ENCODE results near the gene NOC2L. TPM values are rescaled to one million over a fixed set of nuclear protein-coding genes. Genes with fewer than 3 reads are reported as not detected.
A peak's percentile ranks its signal among the peaks of the same experiment; 100 is the strongest.

NOC2L gene
- total and polyA plus RNA-seq, 9 of the 15 experiments (the other 6 are each of a cell fraction or from before 2014, with no cell fraction given), result 4.0 to 410 (median 200) TPM

- peak in 2 of 3 experiments; percentile 25 to 50; a peak in 3 of 6 replicates for TF ChIP-seq CTCF (IDR thresholded peaks at IDR 0.05 in 2 of 3, conservative IDR thresholded peaks at IDR 0.05 in 1 of 3; ENCODE audit: insufficient read depth in 2 of 3, low read depth in 1 of 3, low read length in 3 of 3)
- TF ChIP-seq MYC (IDR thresholded peaks at IDR 0.05; ENCODE audit: low read depth, low read length), result peak; percentile 6; the same call in 1 of the 2 replicates
- TF ChIP-seq MYC (CRISPR knock-in tag; IDR thresholded peaks at IDR 0.05; ENCODE audit: borderline replicate concordance, low read depth), result no peak
- TF ChIP-seq ID3 (CRISPR knock-in tag; IDR thresholded peaks at IDR 0.05), result no peak
- peak; percentile 60 for TF ChIP-seq ID3 (tag; IDR thresholded peaks at IDR 0.05)
- TF ChIP-seq CBFA2T3 (IDR thresholded peaks at IDR 0.05), result peak; percentile 13; the same call in 1 of the 2 replicates
- no peak for TF ChIP-seq MYNN (IDR thresholded peaks at IDR 0.05)
- TF ChIP-seq MYNN (CRISPR knock-in tag; IDR thresholded peaks at IDR 0.05), result no peak
- peak; percentile 34; the same call in 1 of the 2 replicates for TF ChIP-seq RBFOX2 (IDR thresholded peaks at IDR 0.05; ENCODE audit: low read depth, low read length)
- 0 out of 2 replicates have a peak, but pooled peaks have one; percentile 10 for TF ChIP-seq DMBX1 (CRISPR knock-in tag; IDR thresholded peaks at IDR 0.05; ENCODE audit: borderline replicate concordance)
- TF ChIP-seq NR4A1 (CRISPR knock-in tag; IDR thresholded peaks at IDR 0.05), result no peak
- TF ChIP-seq NR4A1 (tag; IDR thresholded peaks at IDR 0.05), result 0 out of 2 replicates have a peak, but pooled peaks have one; percentile 32
- no peak for TF ChIP-seq PTRF (tag; IDR thresholded peaks at IDR 0.05)
- TF ChIP-seq CXXC5 (CRISPR knock-in tag; IDR thresholded peaks at IDR 0.05), result peak; percentile 57
- TF ChIP-seq KDM5B (IDR thresholded peaks at IDR 0.05; ENCODE audit: insufficient replicate concordance, low read depth, low read length), result peak; percentile 10
- peak; percentile 43; the same call in 1 of the 2 replicates for TF ChIP-seq SMAD4 (CRISPR knock-in tag; conservative IDR thresholded peaks at IDR 0.05)
- TF ChIP-seq REST (IDR thresholded peaks at IDR 0.05; ENCODE audit: borderline replicate concordance), result 0 out of 2 replicates have a peak, but pooled peaks have one; percentile 22
- TF ChIP-seq REST (CRISPR knock-in tag; IDR thresholded peaks at IDR 0.05; ENCODE audit: low read depth), result peak; percentile 21; the same call in 1 of the 2 replicates
Measured at GRCh38 chr1:998995-999724, 40.1 kb upstream of the NOC2L start (continued).
